ENCODE data around the gene NDC1.
A peak's percentile ranks its signal among the peaks of the same experiment; 100 is the strongest.
"Not testable (repeated sequence)": the region's sequence is repeated elsewhere in the genome, so short reads cannot be mapped to it uniquely, and the experiment has no call there.

NDC1 gene, protein sequence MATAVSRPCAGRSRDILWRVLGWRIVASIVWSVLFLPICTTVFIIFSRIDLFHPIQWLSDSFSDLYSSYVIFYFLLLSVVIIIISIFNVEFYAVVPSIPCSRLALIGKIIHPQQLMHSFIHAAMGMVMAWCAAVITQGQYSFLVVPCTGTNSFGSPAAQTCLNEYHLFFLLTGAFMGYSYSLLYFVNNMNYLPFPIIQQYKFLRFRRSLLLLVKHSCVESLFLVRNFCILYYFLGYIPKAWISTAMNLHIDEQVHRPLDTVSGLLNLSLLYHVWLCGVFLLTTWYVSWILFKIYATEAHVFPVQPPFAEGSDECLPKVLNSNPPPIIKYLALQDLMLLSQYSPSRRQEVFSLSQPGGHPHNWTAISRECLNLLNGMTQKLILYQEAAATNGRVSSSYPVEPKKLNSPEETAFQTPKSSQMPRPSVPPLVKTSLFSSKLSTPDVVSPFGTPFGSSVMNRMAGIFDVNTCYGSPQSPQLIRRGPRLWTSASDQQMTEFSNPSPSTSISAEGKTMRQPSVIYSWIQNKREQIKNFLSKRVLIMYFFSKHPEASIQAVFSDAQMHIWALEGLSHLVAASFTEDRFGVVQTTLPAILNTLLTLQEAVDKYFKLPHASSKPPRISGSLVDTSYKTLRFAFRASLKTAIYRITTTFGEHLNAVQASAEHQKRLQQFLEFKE

DNA sequence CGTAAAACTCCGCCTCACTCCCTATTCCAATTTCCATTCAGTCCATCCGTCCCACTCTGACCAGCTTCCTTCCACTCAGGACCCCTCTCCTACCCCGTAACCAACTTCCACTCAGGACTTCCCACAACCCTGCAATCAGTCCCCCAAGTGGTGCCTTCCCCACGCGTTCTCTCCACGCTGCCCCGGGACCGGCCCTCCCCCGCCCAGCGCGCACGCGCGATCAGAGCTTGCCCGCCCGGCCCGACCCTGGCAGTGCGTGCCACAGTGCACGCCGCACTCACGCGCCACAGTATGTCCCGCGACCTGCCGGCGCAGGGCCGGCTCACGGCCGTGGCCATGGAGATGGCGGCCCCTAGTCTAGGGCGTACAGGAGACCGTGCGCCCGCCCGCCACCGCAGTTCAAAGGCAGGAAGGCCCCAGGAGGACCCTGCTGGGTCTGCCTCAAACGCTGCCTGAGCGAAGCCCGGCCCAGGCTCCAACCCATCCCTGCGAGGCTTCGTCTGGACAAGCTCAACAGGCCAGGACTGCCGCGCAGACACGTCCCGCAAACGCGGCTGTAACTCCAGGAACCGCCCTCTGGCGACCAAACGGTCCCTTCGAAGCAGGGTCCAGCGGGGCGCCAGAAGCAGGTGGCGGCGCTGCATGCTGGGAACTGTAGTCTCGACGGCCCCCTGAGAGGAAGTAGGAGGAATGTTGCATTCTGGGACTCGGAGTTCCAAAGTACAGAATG lies at the start of gene NDC1:
TSS of gene NDC1 (minus strand) at position 373 of the 730 bp plus-strand sequence. CDS start at position 338, 35 bp downstream.
- Histone ChIP-seq H3K9me3 (ENCODE audit: control insufficient read depth, low read depth, low read length) (no peaks in the 10 kb centered on the region), H3K9ac (ENCODE audit: low read length) (peak within 1 kb of the TSS; percentile 84), H3K4me3 (ENCODE audit: low read length) (peak within 1 kb of the TSS; percentile 93), H3K36me3 (ENCODE audit: control insufficient read depth, low read depth, low read length) (peaks cover 9% of the 10 kb centered on the region), H3K27me3 (ENCODE audit: control insufficient read depth, insufficient read depth, low read length) (no peaks in the 10 kb centered on the region), H3K4me1 (ENCODE audit: control insufficient read depth, low read depth, low read length) (no peaks in the 10 kb centered on the region), H3K27ac (ENCODE audit: low read length) (peak within 1 kb of the TSS; percentile 83)

GRCh38 chr1:53883600-53883999 lies 45.5 kb upstream of the NDC1 start:
- not testable (repeated sequence) for H3K9ac ChIP-seq (ENCODE audit: low read length); H3K4me3 ChIP-seq (ENCODE audit: low read length); H3K27me3 ChIP-seq (ENCODE audit: control insufficient read depth, insufficient read depth, low read length); H3K36me3 ChIP-seq (ENCODE audit: control insufficient read depth, low read depth, low read length); H3K27ac ChIP-seq (ENCODE audit: low read length); H3K9me3 ChIP-seq (ENCODE audit: control insufficient read depth, low read depth, low read length); H3K4me1 ChIP-seq (ENCODE audit: control insufficient read depth, low read depth, low read length)

DNA sequence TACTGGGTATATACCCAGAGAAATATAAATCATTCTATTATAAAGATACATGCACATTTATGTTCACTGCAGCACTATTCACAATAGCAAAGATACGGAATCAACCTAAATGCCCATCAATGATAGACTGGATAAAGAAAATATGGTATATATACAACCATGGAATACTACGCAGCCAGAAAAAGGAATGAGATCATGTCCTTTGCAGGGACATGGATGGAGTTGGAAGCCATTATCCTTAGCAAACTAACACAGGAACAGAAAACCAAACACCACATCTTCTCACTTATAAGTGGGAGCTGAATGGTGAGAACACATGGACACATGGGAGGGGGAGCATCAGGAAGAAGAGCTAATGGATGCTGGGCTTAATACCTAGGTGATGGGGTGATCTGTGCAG lies 43.8 kb upstream of the NDC1 start:
- H3K4me3 ChIP-seq (ENCODE audit: low read length); H3K27me3 ChIP-seq (ENCODE audit: control insufficient read depth, insufficient read depth, low read length); H3K9me3 ChIP-seq (ENCODE audit: control insufficient read depth, low read depth, low read length); H3K4me1 ChIP-seq (ENCODE audit: control insufficient read depth, low read depth, low read length); H3K27ac ChIP-seq (ENCODE audit: low read length); H3K9ac ChIP-seq (ENCODE audit: low read length): not testable (repeated sequence)
- peaks cover 12% of the 10 kb centered on the region for H3K36me3 ChIP-seq (ENCODE audit: control insufficient read depth, low read depth, low read length)

- Histone ChIP-seq H3K9ac (ENCODE audit: low read length) (no peak overlapping the region), H3K27me3 (ENCODE audit: control insufficient read depth, insufficient read depth, low read length) (no peaks in the 10 kb centered on the region), H3K36me3 (ENCODE audit: control insufficient read depth, low read depth, low read length) (peaks cover 18% of the 10 kb centered on the region), H3K9me3 (ENCODE audit: control insufficient read depth, low read depth, low read length) (no peaks in the 10 kb centered on the region), H3K4me3 (ENCODE audit: low read length) (no peak overlapping the region), H3K27ac (ENCODE audit: low read length) (no peak overlapping the region), H3K4me1 (ENCODE audit: control insufficient read depth, low read depth, low read length) (no peaks in the 10 kb centered on the region)
Measured at GRCh38 chr1:53878492-53879105, 40.5 kb upstream of the NDC1 start.

- not testable (repeated sequence) for H3K9ac ChIP-seq (ENCODE audit: low read length); H3K9me3 ChIP-seq (ENCODE audit: control insufficient read depth, low read depth, low read length); H3K4me3 ChIP-seq (ENCODE audit: low read length); H3K27me3 ChIP-seq (ENCODE audit: control insufficient read depth, insufficient read depth, low read length); H3K4me1 ChIP-seq (ENCODE audit: control insufficient read depth, low read depth, low read length); H3K27ac ChIP-seq (ENCODE audit: low read length)
- H3K36me3 ChIP-seq (ENCODE audit: control insufficient read depth, low read depth, low read length) = peaks cover 25% of the 10 kb centered on the region
Measured at GRCh38 chr1:53875150-53875549, 37.1 kb upstream of the NDC1 start.

DNA sequence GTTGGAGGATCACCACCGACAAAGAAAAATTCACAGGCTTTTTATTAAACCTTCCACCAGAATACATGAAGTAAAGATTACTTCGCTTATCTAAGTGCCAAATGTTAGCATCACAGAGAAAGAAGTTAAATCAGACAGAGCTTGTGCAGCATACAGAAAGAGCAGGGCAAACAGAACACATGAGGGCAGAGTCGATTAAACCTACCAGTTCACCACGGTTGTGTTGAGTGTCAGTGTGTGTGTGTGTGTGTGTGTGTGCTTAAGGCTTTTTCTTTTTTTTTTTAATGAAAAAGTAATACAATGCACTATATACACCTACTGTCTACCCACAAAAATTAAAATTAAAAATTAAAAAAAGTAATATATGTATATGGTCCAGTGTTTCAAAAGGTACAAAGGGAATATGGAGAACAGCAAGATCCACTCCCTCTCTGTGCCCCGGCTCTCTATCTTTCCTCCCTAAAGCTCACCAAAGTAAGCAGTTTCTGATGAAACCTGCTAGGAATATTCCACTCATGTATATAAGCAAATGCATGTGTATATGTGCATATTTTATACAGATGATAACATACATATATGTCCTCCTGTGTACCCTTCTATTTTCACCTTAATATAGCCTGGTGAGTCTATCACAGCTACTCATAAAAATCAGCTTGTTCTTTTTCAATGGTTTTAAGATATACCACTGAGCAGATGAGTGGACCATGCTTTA lies 33.8 kb upstream of the NDC1 start:
- H3K4me3 ChIP-seq (ENCODE audit: low read length) = no peak overlapping the region
- H3K36me3 ChIP-seq (ENCODE audit: control insufficient read depth, low read depth, low read length) = peaks cover 18% of the 10 kb centered on the region
- no peaks in the 10 kb centered on the region for H3K9me3 ChIP-seq (ENCODE audit: control insufficient read depth, low read depth, low read length)
- no peak overlapping the region for H3K27ac ChIP-seq (ENCODE audit: low read length)
- H3K27me3 ChIP-seq (ENCODE audit: control insufficient read depth, insufficient read depth, low read length) = no peaks in the 10 kb centered on the region
- no peak overlapping the region for H3K9ac ChIP-seq (ENCODE audit: low read length)
- no peaks in the 10 kb centered on the region for H3K4me1 ChIP-seq (ENCODE audit: control insufficient read depth, low read depth, low read length)

DNA sequence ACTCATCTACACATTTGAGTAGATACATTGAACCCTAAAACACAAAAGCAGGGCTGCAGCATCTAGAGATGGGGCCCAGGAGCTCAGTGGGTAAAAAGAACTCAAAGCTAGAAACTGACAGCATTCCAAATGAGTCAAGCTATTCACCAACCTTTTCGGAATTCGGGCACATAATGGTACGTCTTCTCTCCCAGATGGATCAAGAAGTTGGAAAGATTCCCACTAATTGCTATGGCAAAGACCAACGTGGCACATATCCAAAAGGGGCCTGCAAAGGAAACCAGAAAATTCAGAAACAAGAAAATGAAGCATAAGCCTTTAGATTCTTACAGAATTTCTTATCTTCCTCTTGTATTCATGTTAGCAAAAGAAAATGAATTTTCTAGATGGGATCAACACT lies 33.1 kb upstream of the NDC1 start:
- H3K36me3 ChIP-seq (ENCODE audit: control insufficient read depth, low read depth, low read length) = peaks cover 20% of the 10 kb centered on the region
- H3K27me3 ChIP-seq (ENCODE audit: control insufficient read depth, insufficient read depth, low read length) = no peaks in the 10 kb centered on the region
- no peak overlapping the region for H3K27ac ChIP-seq (ENCODE audit: low read length)
- no peak overlapping the region for H3K9ac ChIP-seq (ENCODE audit: low read length)
- no peaks in the 10 kb centered on the region for H3K4me1 ChIP-seq (ENCODE audit: control insufficient read depth, low read depth, low read length)
- no peak overlapping the region for H3K4me3 ChIP-seq (ENCODE audit: low read length)
- H3K9me3 ChIP-seq (ENCODE audit: control insufficient read depth, low read depth, low read length) = no peaks in the 10 kb centered on the region

DNA sequence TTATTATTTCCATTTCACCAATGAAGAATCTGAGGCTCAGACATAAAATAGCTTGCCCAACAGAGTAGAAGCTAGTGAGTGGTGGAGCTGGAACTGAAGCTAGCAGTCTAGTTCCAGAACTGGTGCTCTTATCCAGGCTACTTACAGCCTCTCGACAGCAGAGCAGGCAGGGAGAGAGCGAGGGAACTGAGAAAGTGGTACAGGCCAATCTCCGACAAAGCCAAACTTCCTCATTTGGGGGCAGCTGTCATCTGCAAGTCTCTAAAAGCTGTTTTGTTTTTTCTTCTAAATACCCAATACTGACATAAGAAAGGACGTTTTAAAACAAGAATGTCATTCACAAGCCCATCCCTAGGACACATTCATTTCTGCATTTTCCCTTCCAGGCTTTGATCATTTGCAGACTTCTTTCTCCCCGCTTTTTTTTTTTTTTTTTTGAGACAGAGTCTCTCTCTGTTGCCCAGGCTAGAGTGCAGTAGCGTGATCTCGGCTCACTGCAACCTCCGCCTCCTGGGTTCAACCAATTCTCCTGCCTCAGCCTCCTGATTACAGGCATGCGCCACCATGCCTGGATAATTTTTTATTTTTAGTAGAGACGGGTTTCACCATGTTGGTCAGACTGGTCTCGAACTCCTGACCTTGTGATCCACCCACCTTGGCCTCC lies 31.5 kb upstream of the NDC1 start:
- no peak overlapping the region for H3K27ac ChIP-seq (ENCODE audit: low read length)
- no peak overlapping the region for H3K4me3 ChIP-seq (ENCODE audit: low read length)
- no peaks in the 10 kb centered on the region for H3K27me3 ChIP-seq (ENCODE audit: control insufficient read depth, insufficient read depth, low read length)
- H3K9me3 ChIP-seq (ENCODE audit: control insufficient read depth, low read depth, low read length) = no peaks in the 10 kb centered on the region
- no peaks in the 10 kb centered on the region for H3K4me1 ChIP-seq (ENCODE audit: control insufficient read depth, low read depth, low read length)
- no peak overlapping the region for H3K9ac ChIP-seq (ENCODE audit: low read length)
- H3K36me3 ChIP-seq (ENCODE audit: control insufficient read depth, low read depth, low read length) = peaks cover 19% of the 10 kb centered on the region

- peaks cover 19% of the 10 kb centered on the region for H3K36me3 ChIP-seq (ENCODE audit: control insufficient read depth, low read depth, low read length)
- H3K4me1 ChIP-seq (ENCODE audit: control insufficient read depth, low read depth, low read length) = no peaks in the 10 kb centered on the region
- no peak overlapping the region for H3K27ac ChIP-seq (ENCODE audit: low read length)
- H3K4me3 ChIP-seq (ENCODE audit: low read length) = no peak overlapping the region
- H3K9ac ChIP-seq (ENCODE audit: low read length) = no peak overlapping the region
- H3K27me3 ChIP-seq (ENCODE audit: control insufficient read depth, insufficient read depth, low read length) = no peaks in the 10 kb centered on the region
- H3K9me3 ChIP-seq (ENCODE audit: control insufficient read depth, low read depth, low read length) = no peaks in the 10 kb centered on the region
Measured at GRCh38 chr1:53868565-53868964, 30.5 kb upstream of the NDC1 start.

DNA sequence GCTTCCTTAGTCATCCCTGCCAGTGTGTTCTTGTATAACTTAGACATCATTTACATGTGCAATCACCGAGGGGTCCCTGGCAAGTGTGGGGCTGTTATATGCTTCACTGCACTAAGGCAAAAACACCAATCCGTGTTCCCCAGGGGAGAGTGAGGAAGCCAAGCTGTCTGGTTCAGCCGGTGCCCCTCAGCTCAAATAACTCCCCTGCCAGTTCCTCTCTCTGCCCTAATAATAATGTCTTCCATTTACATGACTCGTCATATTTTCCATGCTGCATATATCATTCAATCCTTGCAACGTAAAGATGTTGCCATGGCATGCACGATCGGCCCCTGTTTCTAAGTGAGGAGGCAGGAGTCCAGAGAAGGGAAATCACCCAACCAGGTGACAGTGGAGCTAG lies 24.4 kb upstream of the NDC1 start:
- peaks cover 5% of the 10 kb centered on the region for H3K4me1 ChIP-seq (ENCODE audit: control insufficient read depth, low read depth, low read length)
- no peaks in the 10 kb centered on the region for H3K27me3 ChIP-seq (ENCODE audit: control insufficient read depth, insufficient read depth, low read length)
- H3K36me3 ChIP-seq (ENCODE audit: control insufficient read depth, low read depth, low read length) = peaks cover 14% of the 10 kb centered on the region
- no peak overlapping the region for H3K9ac ChIP-seq (ENCODE audit: low read length)
- H3K27ac ChIP-seq (ENCODE audit: low read length) = no peak overlapping the region
- H3K9me3 ChIP-seq (ENCODE audit: control insufficient read depth, low read depth, low read length) = no peaks in the 10 kb centered on the region
- H3K4me3 ChIP-seq (ENCODE audit: low read length) = no peak overlapping the region
